Tibial artery (tissue), 4 donors: ENCODE measurements around the gene PDE1C.

Experiments
- DNase-seq, 2 donors: peaks; one replicate each; pipeline ENCODE4 v3.0.0-alpha.2; 2019
- H3K27ac ChIP-seq, 2 donors: fragments of 200-600 bp; sonication (generic) in 1 of 2; 1 replicate in 1 of 2; 2 replicates in 1 of 2; pipeline ENCODE4 v1.5.1; 2018 to 2019; ENCODE audit warnings: mild to moderate bottlenecking in 1 of 2
- H3K27me3 ChIP-seq, 2 donors: fragments of 200-600 bp; sonication (generic) in 1 of 2; one replicate each; pipeline versions ENCODE4 v1.5.1 to v1.6.0; 2016 to 2019
- H3K36me3 ChIP-seq, 3 donors: fragments of 200-600 bp; sonication (generic) in 2 of 3; one replicate each; pipeline ENCODE4 v1.5.1; 2016 to 2019; ENCODE audit warnings: mild to moderate bottlenecking in 2 of 3
- H3K4me1 ChIP-seq, 4 donors: fragments of 200-600 bp; sonication (generic) in 2 of 4; 1 replicate in 3 of 4; 2 replicates in 1 of 4; pipeline ENCODE4 v1.5.1; 2016 to 2019
- H3K4me3 ChIP-seq, 2 donors: fragments of 200-600 bp; sonication (generic) in 1 of 2; 1 replicate in 1 of 2; 2 replicates in 1 of 2; pipeline ENCODE4 v1.5.1; 2018 to 2019; ENCODE audit warnings: mild to moderate bottlenecking in 2 of 2
- H3K9me3 ChIP-seq, 3 donors: fragments of 200-600 bp; sonication (generic) in 1 of 3; one replicate each; pipeline ENCODE4 v1.5.1; 2016 to 2019
- intact Hi-C: fragments of 100-400 bp; cut with DNase I; formaldehyde crosslinking; loops from one replicate; pipeline ENCODE4 v1.15.0; 2023; ENCODE audit warnings: low total_unique reads
- TF ChIP-seq, protein P1 (sequence below), 2 experiments: fragments of 200-600 bp in 1 of 2; fragments of 450-650 bp in 1 of 2; IDR thresholded peaks; one replicate each; pipeline ENCODE4 v1.5.1; 2017 to 2019; ENCODE audit warnings: antibody characterized with exemption in 2 of 2, mild to moderate bottlenecking in 1 of 2, moderate library complexity in 1 of 2

Gene PDE1C

DNA sequence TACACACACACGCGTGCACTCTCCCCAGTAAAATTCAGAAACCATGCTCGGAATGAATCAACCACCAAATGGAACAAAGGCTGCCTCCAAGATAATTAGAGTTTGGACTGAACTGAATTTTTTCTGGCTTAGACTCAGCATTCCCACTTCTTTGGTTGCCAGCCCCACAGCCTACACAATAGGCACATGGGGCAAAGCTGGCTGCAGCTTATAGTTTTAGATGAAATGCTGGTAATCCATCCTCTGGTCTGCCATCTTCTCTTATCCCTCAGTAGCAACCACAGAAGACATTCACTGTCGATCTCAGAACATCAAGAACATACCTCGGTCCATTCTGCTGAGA is 44.2 kb downstream of the PDE1C start:
- H3K36me3 ChIP-seq, result no peaks in the 10 kb centered on the region
- no peaks in the 10 kb centered on the region for H3K27me3 ChIP-seq
- H3K27ac ChIP-seq, result no peak overlapping the region
- H3K4me3 ChIP-seq, result no peak overlapping the region
- TF ChIP-seq, protein P1, sequence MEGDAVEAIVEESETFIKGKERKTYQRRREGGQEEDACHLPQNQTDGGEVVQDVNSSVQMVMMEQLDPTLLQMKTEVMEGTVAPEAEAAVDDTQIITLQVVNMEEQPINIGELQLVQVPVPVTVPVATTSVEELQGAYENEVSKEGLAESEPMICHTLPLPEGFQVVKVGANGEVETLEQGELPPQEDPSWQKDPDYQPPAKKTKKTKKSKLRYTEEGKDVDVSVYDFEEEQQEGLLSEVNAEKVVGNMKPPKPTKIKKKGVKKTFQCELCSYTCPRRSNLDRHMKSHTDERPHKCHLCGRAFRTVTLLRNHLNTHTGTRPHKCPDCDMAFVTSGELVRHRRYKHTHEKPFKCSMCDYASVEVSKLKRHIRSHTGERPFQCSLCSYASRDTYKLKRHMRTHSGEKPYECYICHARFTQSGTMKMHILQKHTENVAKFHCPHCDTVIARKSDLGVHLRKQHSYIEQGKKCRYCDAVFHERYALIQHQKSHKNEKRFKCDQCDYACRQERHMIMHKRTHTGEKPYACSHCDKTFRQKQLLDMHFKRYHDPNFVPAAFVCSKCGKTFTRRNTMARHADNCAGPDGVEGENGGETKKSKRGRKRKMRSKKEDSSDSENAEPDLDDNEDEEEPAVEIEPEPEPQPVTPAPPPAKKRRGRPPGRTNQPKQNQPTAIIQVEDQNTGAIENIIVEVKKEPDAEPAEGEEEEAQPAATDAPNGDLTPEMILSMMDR (IDR thresholded peaks at IDR 0.05), result no peak
- intact Hi-C loops, result no loop called here
- DNase-seq, result no peak
- peaks cover 0 to 26% (median 4%) of the 10 kb centered on the region in 4 donors for H3K4me1 ChIP-seq
- no peaks in the 10 kb centered on the region for H3K9me3 ChIP-seq

DNA sequence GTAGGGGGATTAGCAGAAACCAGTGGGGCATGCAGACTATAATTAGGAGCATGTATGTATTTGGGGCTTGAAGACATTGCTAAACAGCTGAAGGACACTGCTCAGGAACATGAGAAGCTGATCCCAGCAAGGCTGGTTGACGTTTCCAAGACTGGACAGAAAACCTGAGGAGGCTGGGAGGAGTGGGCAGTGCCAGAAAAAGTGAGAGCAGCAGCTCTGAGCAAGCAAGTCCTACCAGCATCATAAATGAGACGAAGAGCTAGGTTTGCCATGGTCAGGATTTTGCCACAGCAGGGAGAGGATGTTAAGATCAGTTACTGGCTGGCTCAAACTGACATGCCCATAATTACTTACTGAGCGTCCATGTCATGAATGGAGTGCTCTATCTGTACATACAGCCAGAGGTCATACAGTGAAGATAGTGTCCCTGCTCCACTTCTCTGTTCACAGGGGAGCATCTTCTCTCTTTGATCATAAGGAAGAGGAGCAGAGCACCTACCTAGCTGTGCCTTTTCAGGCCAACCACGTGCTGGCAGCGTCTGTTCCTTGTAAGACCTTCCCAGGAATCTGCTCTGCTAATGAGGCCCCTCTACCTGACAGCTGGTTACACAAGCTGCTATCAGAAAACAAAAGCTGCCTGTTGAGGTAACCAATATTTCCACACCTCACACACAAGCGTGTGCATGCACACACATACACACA is 44.7 kb downstream of the PDE1C start:
- no peak for DNase-seq
- Histone ChIP-seq H3K27ac (no peak overlapping the region), H3K36me3 (no peaks in the 10 kb centered on the region), H3K27me3 (no peaks in the 10 kb centered on the region), H3K4me3 (no peak overlapping the region), H3K9me3 (no peaks in the 10 kb centered on the region), H3K4me1 (peaks cover 0 to 31% (median 9%) of the 10 kb centered on the region in 4 donors)
- TF ChIP-seq, protein P1 (IDR thresholded peaks at IDR 0.05), result no peak
- intact Hi-C loops, result no loop called here

DNA sequence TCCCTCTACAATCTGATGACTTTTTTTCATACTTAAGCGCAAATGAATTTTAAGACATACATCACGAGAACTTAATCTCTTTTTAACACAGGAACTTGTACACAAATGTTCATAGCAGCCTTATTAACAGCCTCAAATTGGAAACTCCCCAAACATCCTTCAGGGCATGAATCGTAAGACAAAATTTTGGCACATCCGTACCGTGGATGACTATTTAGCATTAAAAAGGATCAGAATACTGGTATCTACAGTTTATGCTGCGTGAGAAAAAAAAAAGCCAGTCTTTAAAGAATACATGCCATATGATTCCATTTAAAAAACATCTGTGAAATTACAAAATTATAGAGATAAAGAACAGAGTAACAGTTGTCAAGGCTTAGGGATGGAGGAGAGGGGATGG is 46.8 kb downstream of the PDE1C start:
- Histone ChIP-seq H3K9me3 (no peaks in the 10 kb centered on the region), H3K27me3 (no peaks in the 10 kb centered on the region), H3K4me1 (peaks cover 0 to 51% (median 15%) of the 10 kb centered on the region in 4 donors), H3K27ac (no peak overlapping the region), H3K36me3 (no peaks in the 10 kb centered on the region), H3K4me3 (no peak overlapping the region)
- no peak for DNase-seq
- TF ChIP-seq, protein P1 (IDR thresholded peaks at IDR 0.05), result no peak
- intact Hi-C loops, result no loop called here

DNA sequence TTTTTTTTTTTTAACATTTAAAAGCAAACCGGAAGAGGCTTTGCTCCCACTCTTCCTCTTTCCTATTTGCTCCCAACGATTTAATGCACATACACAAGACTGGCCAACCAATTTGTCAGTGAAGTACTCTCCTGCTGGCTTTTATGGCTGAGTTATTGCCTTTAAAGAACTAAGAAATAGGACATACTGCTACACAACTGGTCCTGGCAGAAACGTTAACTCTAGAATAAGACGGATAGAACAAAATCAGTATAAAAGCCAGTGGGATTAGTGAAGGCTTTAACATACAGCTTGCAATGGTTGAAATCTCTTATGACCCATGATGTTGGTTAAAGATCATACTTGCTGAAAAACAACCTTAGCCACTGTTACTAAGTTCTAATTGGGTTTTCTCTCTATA is 47.2 kb downstream of the PDE1C start:
- Histone ChIP-seq H3K4me1 (peaks cover 0 to 51% (median 15%) of the 10 kb centered on the region in 4 donors), H3K36me3 (no peaks in the 10 kb centered on the region), H3K27me3 (no peaks in the 10 kb centered on the region), H3K27ac (no peak overlapping the region), H3K4me3 (no peak overlapping the region), H3K9me3 (no peaks in the 10 kb centered on the region)
- DNase-seq, result no peak
- TF ChIP-seq, protein P1 (IDR thresholded peaks at IDR 0.05), result no peak
- intact Hi-C loops, result no loop called here

DNA sequence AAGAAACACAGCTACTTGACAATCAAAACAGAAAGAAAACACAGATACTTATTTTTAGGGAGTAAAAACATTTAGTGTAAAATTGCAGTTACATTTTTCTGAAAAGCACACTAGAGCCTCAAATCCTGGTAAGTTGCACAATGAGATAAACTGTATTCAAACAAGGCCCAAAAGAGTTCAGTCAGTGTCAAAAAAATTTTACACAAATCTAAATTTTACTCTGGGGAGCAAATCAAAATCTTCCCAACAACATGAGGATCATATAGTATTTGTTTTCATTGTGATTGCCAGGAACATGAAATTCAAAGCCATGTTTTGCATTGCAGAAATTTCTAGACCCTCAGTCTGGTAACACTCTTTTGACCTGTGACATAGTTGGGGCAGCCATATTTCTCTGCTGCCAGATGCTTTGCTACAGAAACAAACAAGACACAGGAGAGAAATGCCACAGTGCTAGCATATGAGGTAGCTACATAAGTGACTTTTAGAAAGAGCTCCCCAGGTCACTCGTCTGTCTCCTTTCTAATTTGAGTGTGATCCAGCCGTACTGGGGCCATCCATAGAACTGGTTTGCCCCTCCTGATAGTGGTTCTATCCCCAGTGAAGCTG is 49.6 kb downstream of the PDE1C start:
- Histone ChIP-seq H3K27me3 (no peaks in the 10 kb centered on the region), H3K9me3 (no peaks in the 10 kb centered on the region), H3K4me3 (no peak overlapping the region), H3K4me1 (peaks cover 0 to 43% (median 15%) of the 10 kb centered on the region in 4 donors), H3K36me3 (peaks cover 0 to 3% (median 0%) of the 10 kb centered on the region in 3 donors), H3K27ac (peak overlapping the region; percentile 57 to 70)
- intact Hi-C loops, result no loop called here
- no peak for DNase-seq
- TF ChIP-seq, protein P1 (IDR thresholded peaks at IDR 0.05), result no peak
